GM21367 (cell line): ENCODE results near the gene MFSD12.

Experiments used
- ATAC-seq: cut with Tn5 transposase; IDR thresholded peaks from one replicate; pipeline ENCODE4 v1.9.1; 2021; ENCODE audit not compliant: unreplicated experiment

MFSD12 gene

DNA sequence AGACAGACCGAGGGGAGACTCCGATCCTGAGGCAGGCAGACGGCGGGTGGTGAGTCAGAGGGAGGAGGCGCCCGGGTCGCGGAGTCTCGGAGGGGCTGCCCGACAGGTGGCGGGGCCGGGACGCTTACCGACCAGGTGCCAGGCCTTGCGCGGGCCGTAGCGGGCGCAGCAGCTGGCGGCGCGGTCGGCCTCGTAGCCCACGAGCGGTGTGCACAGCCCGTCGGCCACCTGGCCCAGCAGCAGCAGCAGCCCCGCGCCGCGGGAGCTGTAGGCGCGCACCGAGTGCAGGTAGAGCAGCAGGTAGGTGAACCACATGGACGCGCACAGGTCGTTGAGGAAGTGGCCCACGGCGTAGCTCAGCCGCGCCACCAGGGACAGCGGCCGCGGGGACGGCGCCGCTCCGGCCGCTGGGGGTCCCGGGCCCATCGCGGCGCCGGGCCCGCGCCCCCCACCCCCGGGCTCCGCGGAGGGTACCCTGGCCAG lies 367 bp downstream of the MFSD12 start:
- ATAC-seq = peak; percentile 17

DNA sequence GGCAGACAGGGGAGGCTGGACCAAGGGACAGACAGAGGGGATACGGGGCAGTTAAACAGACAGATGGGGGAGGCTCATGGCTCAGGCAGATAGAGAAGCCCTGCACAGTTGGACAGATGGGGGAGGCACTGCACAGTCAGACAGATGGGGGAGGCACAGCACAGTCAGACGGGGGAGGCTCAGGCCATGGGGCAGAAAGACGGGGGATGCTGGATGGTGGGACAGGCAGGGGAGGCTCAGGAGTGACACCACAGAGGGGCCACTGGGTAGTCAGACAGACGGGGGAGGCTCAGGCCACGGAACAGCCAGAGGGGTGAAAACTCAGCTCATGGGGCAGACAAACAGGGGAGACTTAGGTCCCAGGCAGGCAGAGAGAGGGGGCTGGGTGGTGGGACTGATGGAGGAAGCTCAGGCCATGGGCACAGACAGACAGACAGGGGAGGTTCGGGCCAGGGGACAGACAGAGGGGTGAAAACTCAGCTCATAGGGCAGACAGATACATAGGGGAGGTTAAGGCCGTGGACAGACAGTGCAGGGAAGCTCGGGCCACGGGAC lies 886 bp downstream of the MFSD12 start:
- no peak for ATAC-seq

DNA sequence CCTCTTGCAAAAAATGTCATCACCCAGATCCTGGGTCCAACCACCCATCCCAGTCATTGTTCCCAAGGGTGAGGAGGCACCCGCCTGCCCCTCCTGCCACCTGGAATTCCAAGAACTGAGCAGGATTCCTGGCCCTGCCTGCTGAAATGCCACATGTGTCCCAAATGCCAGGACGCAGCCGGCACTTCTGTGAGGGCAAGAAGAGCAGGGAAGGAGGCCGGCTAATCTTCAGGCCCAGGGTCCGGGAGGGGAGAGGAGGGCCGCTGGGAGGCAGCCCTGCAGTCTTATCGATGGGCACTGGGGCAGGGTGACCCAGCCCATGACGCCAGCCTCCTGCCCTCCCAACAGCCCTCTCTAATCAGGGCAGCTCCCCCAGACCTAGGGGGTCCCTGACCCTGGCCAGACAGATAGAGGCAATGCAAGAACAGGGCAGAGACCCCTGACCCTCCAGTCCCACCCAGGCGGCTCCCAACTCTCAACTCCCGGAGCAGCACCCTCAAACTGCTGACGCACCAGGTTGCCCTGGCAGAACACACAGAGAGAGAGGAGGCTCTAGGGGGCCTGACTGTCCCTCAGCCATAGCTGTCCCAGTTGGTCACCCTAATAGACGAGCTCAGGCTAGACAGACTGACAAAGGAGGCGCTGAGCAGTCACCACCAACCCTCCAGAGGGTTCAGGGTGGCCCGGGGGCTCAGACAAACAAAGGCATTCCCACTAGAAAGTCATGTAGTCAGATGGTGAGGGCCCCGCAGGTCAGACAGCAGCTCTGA lies 1.5 kb downstream of the MFSD12 start:
- ATAC-seq = no peak

DNA sequence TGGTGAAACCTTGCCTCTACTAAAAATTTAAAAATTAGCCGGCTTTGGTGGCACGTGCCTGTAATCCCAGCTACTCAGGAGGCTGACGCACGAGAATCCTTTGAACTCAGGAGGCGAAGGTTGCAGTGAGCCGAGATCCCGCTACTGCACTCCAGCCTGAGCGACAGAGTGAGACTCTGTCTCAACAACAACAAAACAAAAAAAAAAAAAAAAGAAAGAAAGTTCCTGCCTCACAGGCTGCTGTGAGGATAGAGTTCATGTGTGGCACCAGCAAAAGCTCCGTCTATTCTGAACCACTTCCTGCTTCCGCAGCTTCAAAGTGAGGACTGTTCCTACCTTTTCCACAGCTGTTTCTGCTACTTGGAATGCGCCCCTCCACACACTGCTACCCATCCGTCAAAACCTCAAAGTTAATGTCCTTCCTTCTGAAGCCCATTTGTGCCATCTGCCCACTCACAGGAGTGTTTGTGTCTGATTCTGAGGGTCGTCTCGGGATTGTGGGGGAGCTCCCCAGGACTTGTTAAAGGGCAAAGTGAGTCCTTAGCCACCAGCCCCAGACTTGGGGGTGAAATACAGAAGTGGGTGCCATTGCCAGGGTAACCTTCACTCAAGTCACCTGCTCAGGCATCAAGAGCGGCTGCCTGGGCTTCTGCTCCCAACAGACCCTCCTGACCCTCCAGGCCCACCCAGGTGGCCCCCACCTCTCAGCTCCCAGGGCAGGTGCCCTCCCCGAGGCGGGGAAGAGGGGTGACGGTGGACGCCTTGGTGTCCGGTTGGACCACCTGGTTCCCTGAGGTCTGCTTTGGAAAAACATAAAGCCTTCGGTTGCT lies 2.9 kb downstream of the MFSD12 start:
- ATAC-seq = no peak

DNA sequence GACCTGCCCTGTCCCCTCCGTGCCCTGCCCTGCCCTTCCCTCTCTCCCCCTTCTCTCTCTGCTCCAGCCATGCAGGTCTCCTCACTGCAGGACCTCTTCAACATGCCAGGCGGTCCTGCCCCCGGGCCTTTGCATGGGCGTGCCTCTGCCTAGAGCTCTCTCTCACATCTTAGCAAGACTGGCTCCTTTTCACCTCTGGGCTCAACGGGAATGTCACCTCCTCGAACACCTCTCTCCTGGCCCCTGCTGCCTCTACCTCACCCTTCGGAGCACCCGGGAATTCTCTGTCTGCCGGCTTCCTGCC lies 5.6 kb downstream of the MFSD12 start:
- no peak for ATAC-seq

DNA sequence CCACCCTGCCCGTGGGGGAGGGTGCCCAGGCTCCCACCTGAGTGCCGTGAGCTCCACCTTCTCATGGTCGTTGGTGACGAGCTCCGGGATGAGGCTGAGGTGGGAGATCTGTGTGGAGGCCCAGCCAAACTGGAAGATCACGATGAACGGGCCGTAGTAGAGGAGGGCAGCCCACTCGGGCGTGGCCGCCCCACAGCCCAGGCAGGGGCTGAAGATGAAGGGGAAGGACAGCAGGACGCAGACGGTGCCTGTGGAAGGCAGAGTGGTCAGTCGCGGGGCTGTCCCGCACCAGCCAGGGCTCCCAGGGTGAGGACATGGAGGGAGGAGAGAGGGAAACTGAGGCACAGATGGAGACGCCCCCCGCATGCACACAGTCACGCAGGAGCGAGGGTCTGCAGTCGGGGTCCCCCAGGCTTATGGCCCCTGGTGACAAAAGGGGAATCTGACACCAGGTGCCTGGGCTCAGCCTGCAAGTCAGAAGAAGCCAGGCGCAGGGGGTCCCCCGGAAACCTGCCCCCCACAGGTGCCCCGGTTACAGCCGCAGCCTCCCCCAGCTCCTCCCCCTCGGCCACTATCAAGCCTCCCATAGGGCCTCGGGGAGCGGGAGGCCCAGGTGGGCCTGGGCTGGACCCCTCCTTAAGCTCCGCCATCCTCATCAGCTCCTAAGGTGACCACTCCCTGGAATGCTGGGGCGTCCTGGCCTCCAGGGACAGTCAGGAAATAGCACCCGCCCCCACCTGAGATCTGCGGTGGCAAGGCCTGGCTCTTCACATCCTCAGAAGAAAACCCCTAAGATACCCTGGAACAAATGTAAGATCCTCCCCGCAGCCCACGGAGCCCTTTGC lies 6.2 kb downstream of the MFSD12 start:
- ATAC-seq = no peak

DNA sequence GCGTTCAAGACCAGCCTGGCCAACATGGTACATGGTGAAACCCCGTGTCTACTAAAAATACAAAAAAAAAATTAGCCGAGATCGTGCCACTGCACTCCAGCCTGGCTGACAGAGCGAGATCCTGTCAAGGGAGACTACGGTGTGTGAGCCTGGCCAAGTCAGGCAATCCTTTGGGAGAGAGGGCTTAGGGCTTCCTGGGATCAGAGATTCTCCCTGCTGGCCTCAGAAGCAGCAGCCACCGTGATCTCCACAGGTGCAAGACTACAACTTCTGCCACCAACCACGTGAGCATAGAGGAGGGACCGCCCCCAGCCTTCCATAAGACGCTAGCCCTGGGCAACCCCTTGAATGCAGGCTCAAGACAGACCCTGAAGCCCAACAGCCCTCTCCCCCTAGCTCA lies 7.6 kb downstream of the MFSD12 start:
- no peak for ATAC-seq

DNA sequence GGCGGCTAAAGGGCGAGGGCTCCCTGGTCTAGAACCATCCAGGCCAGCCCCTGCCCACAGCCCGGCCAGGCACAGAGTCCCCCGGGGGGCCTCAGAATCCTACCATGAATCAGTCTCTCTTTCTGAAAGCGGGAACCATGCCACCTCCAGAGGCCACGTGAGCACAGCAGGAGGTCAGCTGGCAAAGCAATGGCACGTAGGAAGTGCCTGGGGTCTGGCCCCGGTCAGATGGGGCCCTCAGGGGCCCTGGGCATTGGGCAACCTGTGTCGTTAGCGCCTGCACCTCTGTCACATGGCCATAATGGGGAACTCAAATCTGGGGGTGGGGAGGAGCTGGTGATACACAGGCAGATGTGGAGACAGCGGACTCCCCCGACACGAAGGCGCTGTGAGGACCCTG lies 8.8 kb downstream of the MFSD12 start:
- no peak for ATAC-seq

DNA sequence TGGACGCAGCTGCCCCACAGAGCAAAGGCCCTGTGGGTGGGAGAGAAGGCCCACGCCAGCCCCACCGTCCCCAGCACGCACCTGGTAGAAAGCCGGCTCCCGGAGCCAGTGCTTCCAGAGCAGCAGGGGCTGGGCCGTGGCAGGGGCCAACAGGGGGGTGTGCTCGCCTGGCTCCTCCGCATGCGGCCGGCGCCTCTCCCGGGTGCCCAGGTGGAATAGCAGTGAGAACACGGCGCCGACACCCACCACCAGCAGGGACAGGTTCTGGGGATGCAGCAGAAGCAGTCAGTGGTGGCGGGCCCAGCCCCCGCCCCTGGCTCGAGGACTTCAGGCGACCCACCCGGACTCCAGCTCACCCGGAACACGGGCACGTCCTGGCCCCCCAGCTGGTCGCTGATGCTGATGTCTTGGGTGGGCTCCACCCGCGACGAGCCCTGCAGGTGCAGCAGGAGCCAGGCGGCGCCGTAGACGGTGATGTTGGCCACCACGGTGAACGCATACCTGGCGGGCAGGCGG lies 9.6 kb downstream of the MFSD12 start:
- ATAC-seq = no peak

DNA sequence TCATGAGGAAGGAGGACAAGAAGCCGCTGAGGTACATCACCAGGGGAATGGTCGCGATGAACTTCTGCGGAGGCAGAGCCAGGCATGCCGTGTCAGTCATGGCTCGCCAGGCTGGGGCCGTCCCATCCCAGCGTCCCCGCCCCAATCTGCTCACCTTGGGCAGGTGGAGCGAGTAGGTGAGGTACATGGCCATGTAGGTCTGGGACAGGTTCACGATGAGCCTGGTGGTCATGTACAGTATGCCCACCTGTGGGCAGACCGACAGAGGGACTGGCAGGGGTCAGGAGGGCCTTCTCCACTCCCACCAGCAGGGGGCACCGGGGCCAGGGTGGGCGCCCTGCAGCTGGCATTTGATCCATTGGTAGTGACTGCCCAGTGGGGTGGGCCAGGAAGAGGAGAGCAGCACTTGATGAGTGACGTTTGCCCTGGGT lies 10.1 kb downstream of the MFSD12 start:
- no peak for ATAC-seq

DNA sequence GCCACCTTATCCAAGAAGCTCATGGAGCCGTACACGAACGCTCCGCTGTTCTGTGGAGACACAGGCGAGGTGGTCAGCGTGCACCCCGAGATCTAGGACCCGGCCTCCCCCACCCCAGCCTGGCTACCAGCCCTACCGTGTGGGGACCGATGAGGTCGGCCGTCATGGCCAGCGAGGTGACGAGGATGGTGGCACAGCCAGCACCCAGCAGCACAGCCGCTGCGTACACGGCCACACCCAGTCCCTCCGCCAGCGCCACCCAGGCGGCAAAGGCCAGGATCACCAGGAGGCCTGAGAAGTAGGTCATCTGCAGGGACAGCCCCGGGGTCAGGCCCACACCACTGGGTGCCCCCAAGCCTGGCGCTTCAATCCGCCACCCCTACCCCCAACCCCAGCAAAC lies 11.3 kb downstream of the MFSD12 start:
- no peak for ATAC-seq

DNA sequence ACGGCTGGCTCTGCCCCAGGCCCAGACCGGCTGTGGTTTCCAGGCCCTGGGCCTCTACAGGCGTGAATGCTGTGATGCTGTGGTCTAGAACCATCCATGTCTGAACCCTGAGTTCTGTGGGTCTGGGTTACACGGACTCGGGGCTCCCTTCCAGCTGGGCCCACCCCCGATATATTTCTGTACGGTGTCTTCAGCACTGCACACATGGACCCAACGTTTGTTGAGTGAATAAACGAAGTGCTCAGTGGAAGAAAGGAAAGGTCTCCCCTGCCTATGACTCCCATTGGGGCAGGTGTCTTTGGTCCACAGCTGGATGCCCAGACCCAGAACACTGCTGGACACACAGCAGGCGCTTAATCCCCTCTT lies 11.7 kb downstream of the MFSD12 start:
- no peak for ATAC-seq

DNA sequence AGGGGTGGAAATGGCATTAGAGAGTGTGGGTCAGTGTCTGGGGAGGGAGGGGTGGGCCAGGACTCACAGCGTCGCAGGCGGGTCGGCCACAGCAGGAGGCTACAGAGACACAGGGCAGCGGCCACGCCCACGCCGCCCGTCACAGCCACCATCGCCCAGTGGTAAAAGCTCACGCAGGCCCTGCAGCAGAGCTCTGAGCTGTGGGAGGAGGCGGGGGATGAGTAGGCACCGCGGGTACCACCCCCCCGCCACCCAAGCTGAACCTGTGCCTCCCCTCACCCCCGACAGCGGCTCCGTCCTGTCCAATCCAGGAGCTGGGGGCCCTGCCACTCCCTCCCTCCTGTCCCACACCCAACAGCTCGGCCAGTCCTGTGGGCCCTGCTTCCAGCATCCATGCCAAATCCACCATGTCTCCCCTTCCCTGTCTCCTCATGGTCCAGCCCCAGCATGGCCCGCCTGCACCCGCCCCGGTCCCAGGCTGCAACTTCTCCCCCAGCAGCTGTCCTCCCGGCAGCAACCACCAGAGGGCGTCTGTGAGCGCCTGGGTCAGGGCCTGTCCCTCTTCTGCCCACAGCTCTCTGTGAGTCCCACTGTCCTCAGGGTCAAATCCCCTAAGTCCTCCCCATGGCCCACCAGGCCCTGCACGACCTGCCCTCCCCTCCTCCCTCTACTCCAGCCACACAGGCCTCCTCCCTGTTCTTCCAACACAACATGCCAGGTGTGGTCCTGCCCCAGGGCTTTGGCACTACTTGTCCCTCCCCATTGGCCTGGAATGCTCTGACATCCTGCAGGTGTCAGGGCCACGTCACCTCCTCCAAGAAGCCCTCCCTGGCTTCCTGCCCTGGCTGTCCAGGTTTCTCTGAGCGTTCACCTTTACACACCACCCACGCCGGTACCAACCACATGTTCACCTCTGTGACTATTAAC lies 12.4 kb downstream of the MFSD12 start:
- no peak for ATAC-seq

DNA sequence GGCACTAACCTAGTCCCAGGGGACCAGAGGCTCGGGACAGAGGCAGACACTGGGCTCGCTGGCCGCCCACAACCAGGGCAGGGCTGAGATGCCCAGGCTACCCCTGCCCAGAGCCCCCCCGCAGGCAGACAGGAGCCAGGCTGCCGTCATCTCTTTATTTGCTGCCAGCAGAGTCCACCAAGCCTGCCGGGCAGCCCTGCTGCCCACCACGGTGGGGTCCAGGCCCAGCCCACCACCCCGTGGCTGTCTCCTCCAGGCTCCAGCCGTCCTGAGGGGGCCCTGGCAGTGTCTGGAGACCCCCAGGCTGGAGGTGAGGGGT lies 13.4 kb downstream of the MFSD12 start:
- ATAC-seq = no peak

DNA sequence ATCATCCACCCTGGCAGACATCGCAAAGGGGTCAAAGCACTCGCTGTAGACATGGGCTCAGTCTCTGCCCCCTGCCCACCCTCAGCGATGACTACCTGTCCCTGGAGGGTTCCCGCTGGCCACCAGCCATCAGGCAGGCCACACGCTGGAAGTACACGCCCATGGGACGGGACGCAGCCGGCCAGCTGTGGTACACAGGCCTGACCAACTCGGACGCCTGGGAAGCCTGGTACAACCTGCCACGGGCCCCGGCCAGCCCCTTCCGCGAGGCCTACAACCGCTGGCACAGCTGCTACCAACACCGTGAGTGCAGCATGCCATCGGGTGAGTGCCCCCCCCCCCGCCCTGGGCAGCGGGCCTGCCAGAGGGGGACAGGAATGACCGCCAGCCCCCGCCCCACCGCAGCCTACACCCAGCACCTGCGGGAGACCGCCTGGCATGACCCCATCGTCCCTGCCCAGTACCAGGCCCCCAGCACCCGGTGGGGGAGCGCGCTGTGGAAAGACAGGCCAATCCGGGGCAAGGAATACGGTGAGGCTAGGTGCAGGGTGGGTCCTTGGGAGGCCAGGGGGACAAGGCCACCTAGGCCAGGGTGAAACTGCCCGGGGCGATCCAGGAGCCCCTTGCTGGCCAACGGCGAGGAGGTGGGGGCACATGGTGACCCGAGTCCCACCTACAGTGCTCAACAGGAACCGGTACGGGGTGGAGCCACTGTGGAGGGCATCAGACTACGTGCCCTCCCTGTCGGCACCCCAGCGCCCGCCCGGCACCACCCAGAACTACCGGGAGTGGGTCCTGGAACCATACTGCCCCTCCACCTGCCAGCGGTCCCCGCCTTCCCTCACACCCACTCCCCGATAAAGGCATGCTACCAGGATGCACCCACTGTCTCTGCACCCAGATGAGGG lies 14.0 kb downstream of the MFSD12 start:
- no peak for ATAC-seq

DNA sequence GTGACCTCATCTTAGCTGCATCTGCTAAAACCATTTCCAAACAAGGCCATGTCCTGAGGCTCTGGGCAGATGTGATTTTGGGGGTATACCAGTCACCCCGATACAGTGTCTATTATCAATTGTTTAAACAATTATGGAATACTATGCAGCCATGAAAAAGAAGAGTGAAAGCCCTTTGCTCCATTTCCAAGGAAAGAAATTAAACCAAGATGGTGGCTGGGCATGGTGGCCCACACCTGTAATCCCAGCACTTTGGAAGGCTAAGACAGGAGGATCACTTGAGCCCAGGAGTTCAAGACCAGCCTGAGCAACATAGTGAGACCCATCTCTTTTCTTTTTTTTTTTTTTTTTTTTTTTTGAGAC lies 17.6 kb downstream of the MFSD12 start:
- ATAC-seq = no peak

DNA sequence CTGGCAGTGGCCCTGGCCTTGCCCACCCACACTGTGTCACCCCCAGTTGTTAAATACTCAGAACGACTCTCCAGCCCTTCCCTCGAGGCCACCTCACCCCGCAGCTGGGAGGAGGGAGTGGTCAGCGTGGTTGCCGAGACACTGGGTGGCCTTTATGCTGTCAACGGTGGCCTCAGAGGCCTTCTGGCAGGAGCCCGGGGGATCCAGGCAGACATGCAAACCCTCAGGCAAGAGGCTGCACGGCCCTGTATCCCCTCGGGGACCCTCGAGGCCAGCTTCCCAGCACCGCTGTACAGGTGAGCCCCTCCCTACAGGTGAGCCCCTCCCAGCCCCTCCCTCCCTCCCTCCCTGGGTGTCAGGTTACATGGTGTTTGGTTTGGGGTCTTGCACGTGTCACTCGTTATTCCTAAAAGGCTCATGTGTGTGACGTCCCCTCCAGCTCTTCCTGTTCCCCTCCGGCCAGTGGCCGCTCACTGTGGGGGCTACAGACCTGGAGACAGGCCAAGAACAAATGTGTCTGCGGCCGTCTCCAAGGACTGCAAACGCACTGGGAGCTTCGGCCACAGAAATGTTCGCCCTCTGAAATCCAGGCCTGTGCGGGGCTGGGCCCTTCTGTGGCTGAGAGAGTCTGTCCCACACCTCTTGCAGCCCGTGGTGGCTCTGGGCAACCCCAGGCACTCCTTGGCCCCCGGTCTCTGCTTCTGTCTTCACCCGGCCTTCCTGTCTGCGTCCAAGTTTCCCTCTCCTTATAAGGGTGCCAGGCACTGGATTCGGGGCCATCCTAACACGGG lies 18.2 kb downstream of the MFSD12 start, which contains the start of gene TEKTIP1:
Gene TEKTIP1 (plus strand): TSS at position 210 of the 791 bp plus-strand sequence. CDS start 4 bp downstream, at position 214.
- no peak for ATAC-seq

DNA sequence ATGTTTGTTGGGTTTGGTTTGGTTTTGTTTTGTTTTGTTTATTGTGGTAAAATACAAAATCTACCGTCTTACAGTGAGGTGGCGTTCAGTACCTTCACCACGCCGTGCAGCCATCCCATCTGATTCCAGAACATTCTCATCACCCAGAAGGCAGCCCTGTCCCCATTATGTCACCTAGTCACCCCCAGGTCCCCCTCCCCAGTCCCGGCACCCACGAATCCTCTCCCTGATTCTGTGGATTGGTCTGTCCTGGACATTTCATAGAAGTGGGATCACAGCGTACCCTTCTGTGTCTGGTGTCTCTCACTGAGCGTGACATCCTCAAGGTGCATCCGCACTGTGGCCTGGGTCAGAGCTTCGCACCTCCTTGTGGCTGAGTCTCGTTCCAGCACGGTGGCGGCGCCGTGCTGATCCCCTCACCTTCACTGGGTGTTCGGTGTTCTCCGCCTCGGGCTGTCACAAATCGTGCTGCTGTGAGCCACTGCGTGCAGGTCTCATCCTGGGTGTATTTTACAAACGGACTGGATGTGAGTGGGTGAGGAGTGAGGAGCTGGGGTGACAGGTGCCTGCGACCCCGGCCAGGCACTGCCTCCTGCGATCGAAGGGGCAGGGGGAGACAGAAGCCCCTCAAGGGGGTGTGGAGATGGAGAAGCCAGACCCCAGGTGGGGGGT lies 19.0 kb downstream of the MFSD12 start:
- ATAC-seq = no peak
